Measurements from ENCODE around the gene DNAJC15. TPM values are rescaled to one million over a fixed set of nuclear protein-coding genes. Genes with fewer than 3 reads are reported as not detected.
"Not testable (repeated sequence)": the region's sequence is repeated elsewhere in the genome, so short reads cannot be mapped to it uniquely, and the experiment has no call there.

The DNAJC15 gene
- total and polyA plus RNA-seq, 7 experiments from 2014 or later: 5.0 to 22.8 (median 10.5) TPM

- Histone ChIP-seq H3K4me3 (ENCODE audit: low read length) (no peak overlapping the region), H3K27ac (ENCODE audit: low read depth, low read length) (no peak overlapping the region), H3K36me3 (ENCODE audit: control insufficient read depth in 2 of 3, insufficient read depth in 3 of 3, low read length in 3 of 3) (no peaks in the 10 kb centered on the region), H3K4me1 (ENCODE audit: control insufficient read depth in 2 of 2, insufficient read depth in 2 of 2, low read length in 2 of 2) (no peaks in the 10 kb centered on the region), H3K9me3 (ENCODE audit: control insufficient read depth in 2 of 3, low read length in 3 of 3) (no peaks in the 10 kb centered on the region), H3K27me3 (ENCODE audit: control insufficient read depth in 2 of 2, insufficient read depth in 2 of 2, low read length in 2 of 2) (no peaks in the 10 kb centered on the region)
- Mint-ChIP-seq H3K9me3 (peaks cover 0 to 9% (median 0%) of the 10 kb centered on the region in 11 donors), H3K27me3 (no peaks in the 10 kb centered on the region), H3K4me1 (peaks cover 13 to 70% (median 36%) of the 10 kb centered on the region in 7 donors), H3K27ac (peak overlapping the region in 1 of 9 donors; percentile 4), H3K4me3 (no peak overlapping the region), H3K36me3 (peaks cover 11 to 57% (median 31%) of the 10 kb centered on the region in 5 donors)
- ATAC-seq (no peak), DNase-seq (no peak)
- intact Hi-C loops (cut with micrococcal nuclease): no loop called here
- POLR2A ChIA-PET: no interaction called here
- CTCF ChIA-PET: no interaction called here
Observed at GRCh38 chr13:42984691-42985090, 38.7 kb upstream of the DNAJC15 start.

- ATAC-seq: no peak
- Histone ChIP-seq H3K27me3 (ENCODE audit: control insufficient read depth in 2 of 2, insufficient read depth in 2 of 2, low read length in 2 of 2) (no peaks in the 10 kb centered on the region), H3K27ac (ENCODE audit: low read depth, low read length) (no peak overlapping the region), H3K4me1 (ENCODE audit: control insufficient read depth in 2 of 2, insufficient read depth in 2 of 2, low read length in 2 of 2) (no peaks in the 10 kb centered on the region), H3K36me3 (ENCODE audit: control insufficient read depth in 2 of 3, insufficient read depth in 3 of 3, low read length in 3 of 3) (no peaks in the 10 kb centered on the region), H3K4me3 (ENCODE audit: low read length) (no peak overlapping the region), H3K9me3 (ENCODE audit: control insufficient read depth in 2 of 3, low read length in 3 of 3) (no peaks in the 10 kb centered on the region)
- no peak for DNase-seq
- no peak overlapping the region for H3K27ac Mint-ChIP-seq
- peaks cover 0 to 5% (median 0%) of the 10 kb centered on the region in 11 donors for H3K9me3 Mint-ChIP-seq
- H3K4me1 Mint-ChIP-seq: peaks cover 15 to 71% (median 39%) of the 10 kb centered on the region in 7 donors
- no peaks in the 10 kb centered on the region for H3K27me3 Mint-ChIP-seq
- POLR2A ChIA-PET: no interaction called here
- intact Hi-C loops (cut with micrococcal nuclease): no loop called here
- CTCF ChIA-PET: no interaction called here
- peak overlapping the region in 1 of 10 donors; percentile 17 for H3K4me3 Mint-ChIP-seq
- H3K36me3 Mint-ChIP-seq: peaks cover 5 to 55% (median 24%) of the 10 kb centered on the region in 5 donors
Observed at GRCh38 chr13:42985312-42986175, 37.8 kb upstream of the DNAJC15 start.

GRCh38 chr13:42986176-42986574 lies 37.2 kb upstream of the DNAJC15 start:
- Histone ChIP-seq H3K36me3 (ENCODE audit: control insufficient read depth in 2 of 3, insufficient read depth in 3 of 3, low read length in 3 of 3) (no peaks in the 10 kb centered on the region), H3K9me3 (ENCODE audit: control insufficient read depth in 2 of 3, low read length in 3 of 3) (no peaks in the 10 kb centered on the region), H3K4me3 (ENCODE audit: low read length) (no peak overlapping the region), H3K4me1 (ENCODE audit: control insufficient read depth in 2 of 2, insufficient read depth in 2 of 2, low read length in 2 of 2) (peaks cover 4 to 5% of the 10 kb centered on the region in 2 donors), H3K27me3 (ENCODE audit: control insufficient read depth in 2 of 2, insufficient read depth in 2 of 2, low read length in 2 of 2) (no peaks in the 10 kb centered on the region), H3K27ac (ENCODE audit: low read depth, low read length) (no peak overlapping the region)
- Mint-ChIP-seq H3K9me3 (peaks cover 0 to 1% (median 0%) of the 10 kb centered on the region in 11 donors), H3K27ac (no peak overlapping the region), H3K36me3 (peaks cover 5 to 58% (median 21%) of the 10 kb centered on the region in 5 donors), H3K4me1 (peaks cover 21 to 73% (median 44%) of the 10 kb centered on the region in 7 donors), H3K27me3 (no peaks in the 10 kb centered on the region), H3K4me3 (no peak overlapping the region)
- ChIA-PET CTCF (no interaction called here), POLR2A (no interaction called here)
- intact Hi-C loops (cut with micrococcal nuclease): no loop called here
- no peak for ATAC-seq
- no peak for DNase-seq

GRCh38 chr13:42990291-42991232 lies 32.8 kb upstream of the DNAJC15 start:
- Histone ChIP-seq H3K27me3 (ENCODE audit: control insufficient read depth in 2 of 2, insufficient read depth in 2 of 2, low read length in 2 of 2) (no peaks in the 10 kb centered on the region), H3K4me1 (ENCODE audit: control insufficient read depth in 2 of 2, insufficient read depth in 2 of 2, low read length in 2 of 2) (peaks cover 13 to 15% of the 10 kb centered on the region in 2 donors), H3K27ac (ENCODE audit: low read depth, low read length) (peak overlapping the region; percentile 94), H3K9me3 (ENCODE audit: control insufficient read depth in 2 of 3, low read length in 3 of 3) (no peaks in the 10 kb centered on the region), H3K4me3 (ENCODE audit: low read length) (peak overlapping the region; percentile 77), H3K36me3 (ENCODE audit: control insufficient read depth in 2 of 3, insufficient read depth in 3 of 3, low read length in 3 of 3) (no peaks in the 10 kb centered on the region)
- Mint-ChIP-seq H3K27ac (peak overlapping the region; percentile 82 to 100 (median 100)), H3K27me3 (no peaks in the 10 kb centered on the region), H3K9me3 (no peaks in the 10 kb centered on the region), H3K4me3 (peak overlapping the region; percentile 92 to 98 (median 96)), H3K4me1 (peaks cover 33 to 63% (median 48%) of the 10 kb centered on the region in 7 donors), H3K36me3 (peaks cover 0 to 44% (median 4%) of the 10 kb centered on the region in 5 donors)
- DNase-seq: peak in 5 of 9 donors; percentile 5 to 31 (median 21)
- intact Hi-C loops (cut with micrococcal nuclease): loop anchor here in 1 of 2 donors (5.0 kb wide), 4 partner anchors 718 to 1927 kb away; partner anchors contain the start of genes AKAP11, CCDC122 and LACC1
- peak; percentile 37 for ATAC-seq
- ChIA-PET CTCF (interaction anchor here (1.5 to 2.0 kb wide), 2 partner anchors 21 to 95 kb away, joined by 4 to 5 read pairs; no protein-coding TSS in a partner anchor), POLR2A (interaction anchor here (1.0 to 5.1 kb wide), 5 partner anchors 15 to 66 kb away, joined by 3 to 64 read pairs (median 4); partner anchors contain the start of gene DNAJC15)

- Mint-ChIP-seq H3K36me3 (peaks cover 0 to 40% (median 0%) of the 10 kb centered on the region in 5 donors), H3K4me1 (peaks cover 29 to 67% (median 48%) of the 10 kb centered on the region in 7 donors), H3K4me3 (peak overlapping the region; percentile 92 to 98 (median 96)), H3K27ac (peak overlapping the region; percentile 99 to 100 (median 100))
- DNase-seq; ATAC-seq; H3K9me3 Mint-ChIP-seq; H3K9me3 ChIP-seq (ENCODE audit: control insufficient read depth in 2 of 3, low read length in 3 of 3); H3K27me3 Mint-ChIP-seq; H3K27me3 ChIP-seq (ENCODE audit: control insufficient read depth in 2 of 2, insufficient read depth in 2 of 2, low read length in 2 of 2); H3K36me3 ChIP-seq (ENCODE audit: control insufficient read depth in 2 of 3, insufficient read depth in 3 of 3, low read length in 3 of 3): not testable (repeated sequence)
- CTCF ChIA-PET: interaction anchor here (0.8 to 2.0 kb wide), 4 partner anchors 21 to 94 kb away, joined by 3 to 7 read pairs (median 4); no protein-coding TSS in a partner anchor
- Histone ChIP-seq H3K4me1 (ENCODE audit: control insufficient read depth in 2 of 2, insufficient read depth in 2 of 2, low read length in 2 of 2) (peaks cover 13 to 15% of the 10 kb centered on the region in 2 donors), H3K27ac (ENCODE audit: low read depth, low read length) (peak overlapping the region; percentile 94), H3K4me3 (ENCODE audit: low read length) (peak overlapping the region; percentile 77)
- POLR2A ChIA-PET: interaction anchor here (0.6 to 5.1 kb wide), 19 partner anchors 9 to 1283 kb away, joined by 3 to 64 read pairs (median 6); partner anchors contain the start of gene DNAJC15
- intact Hi-C loops (cut with micrococcal nuclease): loop anchor here in 1 of 2 donors (5.0 kb wide), 4 partner anchors 719 to 1926 kb away; partner anchors contain the start of genes AKAP11, CCDC122 and LACC1
Observed at GRCh38 chr13:42991233-42991897, 32.0 kb upstream of the DNAJC15 start.
